Measurements from ENCODE around the gene NF1. TPM values are rescaled to one million over a fixed set of nuclear protein-coding genes. Genes with fewer than 3 reads are reported as not detected.
"Not testable (repeated sequence)": the region's sequence is repeated elsewhere in the genome, so short reads cannot be mapped to it uniquely, and the experiment has no call there.

NF1 gene
- total RNA-seq, 1 donor from 2014 or later: 36.8 TPM

GRCh38 chr17:31260151-31260550 lies 165.4 kb downstream of the NF1 start:
- peaks cover 2% of the 10 kb centered on the region for H3K4me1 Mint-ChIP-seq (ENCODE audit: low read depth)
- H3K9me3 Mint-ChIP-seq: no peaks in the 10 kb centered on the region
- H3K27me3 Mint-ChIP-seq (ENCODE audit: low read depth): no peaks in the 10 kb centered on the region
- H3K27ac Mint-ChIP-seq: no peak overlapping the region
- H3K4me3 Mint-ChIP-seq (ENCODE audit: low read depth): no peak overlapping the region
- peaks cover 6% of the 10 kb centered on the region for H3K36me3 Mint-ChIP-seq (ENCODE audit: low read depth)
- intact Hi-C loops (cut with micrococcal nuclease): no loop called here
- no peak for DNase-seq (ENCODE audit: low spot score)

GRCh38 chr17:31261601-31262000 lies 166.8 kb downstream of the NF1 start:
- H3K36me3 Mint-ChIP-seq (ENCODE audit: low read depth): peaks cover 10% of the 10 kb centered on the region
- intact Hi-C loops (cut with micrococcal nuclease): no loop called here
- no peak for DNase-seq (ENCODE audit: low spot score)
- peaks cover 2% of the 10 kb centered on the region for H3K4me1 Mint-ChIP-seq (ENCODE audit: low read depth)
- H3K9me3 Mint-ChIP-seq: no peaks in the 10 kb centered on the region
- no peak overlapping the region for H3K4me3 Mint-ChIP-seq (ENCODE audit: low read depth)
- no peak overlapping the region for H3K27ac Mint-ChIP-seq
- no peaks in the 10 kb centered on the region for H3K27me3 Mint-ChIP-seq (ENCODE audit: low read depth)

GRCh38 chr17:31262923-31263322 lies 168.1 kb downstream of the NF1 start:
- intact Hi-C loops (cut with micrococcal nuclease); H3K27ac Mint-ChIP-seq; H3K36me3 Mint-ChIP-seq (ENCODE audit: low read depth); H3K4me1 Mint-ChIP-seq (ENCODE audit: low read depth); H3K4me3 Mint-ChIP-seq (ENCODE audit: low read depth); H3K27me3 Mint-ChIP-seq (ENCODE audit: low read depth); H3K9me3 Mint-ChIP-seq; DNase-seq (ENCODE audit: low spot score): not testable (repeated sequence)

- Mint-ChIP-seq H3K27me3 (ENCODE audit: low read depth) (no peaks in the 10 kb centered on the region), H3K27ac (no peak overlapping the region), H3K36me3 (ENCODE audit: low read depth) (peaks cover 10% of the 10 kb centered on the region), H3K4me3 (ENCODE audit: low read depth) (no peak overlapping the region), H3K4me1 (ENCODE audit: low read depth) (no peaks in the 10 kb centered on the region), H3K9me3 (no peaks in the 10 kb centered on the region)
- intact Hi-C loops (cut with micrococcal nuclease): no loop called here
- DNase-seq (ENCODE audit: low spot score): no peak
These were observed 171.3 kb downstream of the NF1 start for GRCh38 chr17:31266042-31266441.

GRCh38 chr17:31269036-31269577 lies 174.3 kb downstream of the NF1 start:
- Mint-ChIP-seq H3K4me1 (ENCODE audit: low read depth) (no peaks in the 10 kb centered on the region), H3K9me3 (no peaks in the 10 kb centered on the region), H3K36me3 (ENCODE audit: low read depth) (peaks cover 7% of the 10 kb centered on the region), H3K27me3 (ENCODE audit: low read depth) (no peaks in the 10 kb centered on the region), H3K27ac (no peak overlapping the region), H3K4me3 (ENCODE audit: low read depth) (no peak overlapping the region)
- intact Hi-C loops (cut with micrococcal nuclease): no loop called here
- no peak for DNase-seq (ENCODE audit: low spot score)

GRCh38 chr17:31269578-31269983 lies 174.8 kb downstream of the NF1 start:
- no peaks in the 10 kb centered on the region for H3K9me3 Mint-ChIP-seq
- intact Hi-C loops (cut with micrococcal nuclease): no loop called here

GRCh38 chr17:31272236-31272635 lies 177.5 kb downstream of the NF1 start:
- H3K27ac Mint-ChIP-seq: no peak overlapping the region
- no peaks in the 10 kb centered on the region for H3K9me3 Mint-ChIP-seq
- no peak overlapping the region for H3K4me3 Mint-ChIP-seq (ENCODE audit: low read depth)
- H3K36me3 Mint-ChIP-seq (ENCODE audit: low read depth): peaks cover 13% of the 10 kb centered on the region
- H3K4me1 Mint-ChIP-seq (ENCODE audit: low read depth): peaks cover 4% of the 10 kb centered on the region
- DNase-seq (ENCODE audit: low spot score): no peak
- H3K27me3 Mint-ChIP-seq (ENCODE audit: low read depth): no peaks in the 10 kb centered on the region
- intact Hi-C loops (cut with micrococcal nuclease): no loop called here

More at GRCh38 chr17:31269578-31269983, 174.8 kb downstream of the NF1 start:
- Mint-ChIP-seq H3K27me3 (ENCODE audit: low read depth) (no peaks in the 10 kb centered on the region), H3K36me3 (ENCODE audit: low read depth) (peaks cover 11% of the 10 kb centered on the region), H3K27ac (no peak overlapping the region), H3K4me1 (ENCODE audit: low read depth) (peaks cover 2% of the 10 kb centered on the region), H3K4me3 (ENCODE audit: low read depth) (no peak overlapping the region)
- no peak for DNase-seq (ENCODE audit: low spot score)

- Mint-ChIP-seq H3K27ac (no peak overlapping the region), H3K4me1 (ENCODE audit: low read depth) (peaks cover 4% of the 10 kb centered on the region), H3K27me3 (ENCODE audit: low read depth) (no peaks in the 10 kb centered on the region), H3K36me3 (ENCODE audit: low read depth) (peaks cover 13% of the 10 kb centered on the region), H3K4me3 (ENCODE audit: low read depth) (no peak overlapping the region), H3K9me3 (no peaks in the 10 kb centered on the region)
- intact Hi-C loops (cut with micrococcal nuclease): no loop called here
- no peak for DNase-seq (ENCODE audit: low spot score)
These were observed 178.0 kb downstream of the NF1 start for GRCh38 chr17:31272803-31273202.

GRCh38 chr17:31273516-31273915 lies 178.7 kb downstream of the NF1 start:
- H3K36me3 Mint-ChIP-seq (ENCODE audit: low read depth): peaks cover 13% of the 10 kb centered on the region
- H3K4me1 Mint-ChIP-seq (ENCODE audit: low read depth): peaks cover 4% of the 10 kb centered on the region
- no peak for DNase-seq (ENCODE audit: low spot score)
- intact Hi-C loops (cut with micrococcal nuclease): no loop called here
- no peak overlapping the region for H3K27ac Mint-ChIP-seq
- H3K27me3 Mint-ChIP-seq (ENCODE audit: low read depth): no peaks in the 10 kb centered on the region
- no peaks in the 10 kb centered on the region for H3K9me3 Mint-ChIP-seq
- H3K4me3 Mint-ChIP-seq (ENCODE audit: low read depth): no peak overlapping the region

GRCh38 chr17:31274252-31274651 lies 179.5 kb downstream of the NF1 start:
- intact Hi-C loops (cut with micrococcal nuclease): no loop called here
- peaks cover 13% of the 10 kb centered on the region for H3K36me3 Mint-ChIP-seq (ENCODE audit: low read depth)
- H3K4me1 Mint-ChIP-seq (ENCODE audit: low read depth): peaks cover 4% of the 10 kb centered on the region
- H3K27ac Mint-ChIP-seq: no peak overlapping the region
- no peak for DNase-seq (ENCODE audit: low spot score)
- H3K27me3 Mint-ChIP-seq (ENCODE audit: low read depth): no peaks in the 10 kb centered on the region
- H3K9me3 Mint-ChIP-seq: no peaks in the 10 kb centered on the region
- no peak overlapping the region for H3K4me3 Mint-ChIP-seq (ENCODE audit: low read depth)

- H3K27me3 Mint-ChIP-seq (ENCODE audit: low read depth): no peaks in the 10 kb centered on the region
- no peak for DNase-seq (ENCODE audit: low spot score)
- no peak overlapping the region for H3K27ac Mint-ChIP-seq
- H3K4me3 Mint-ChIP-seq (ENCODE audit: low read depth): no peak overlapping the region
- no peaks in the 10 kb centered on the region for H3K9me3 Mint-ChIP-seq
- intact Hi-C loops (cut with micrococcal nuclease): no loop called here
- H3K36me3 Mint-ChIP-seq (ENCODE audit: low read depth): peaks cover 13% of the 10 kb centered on the region
- peaks cover 4% of the 10 kb centered on the region for H3K4me1 Mint-ChIP-seq (ENCODE audit: low read depth)
These were observed 180.3 kb downstream of the NF1 start for GRCh38 chr17:31275116-31275515.

- peaks cover 3% of the 10 kb centered on the region for H3K4me1 Mint-ChIP-seq (ENCODE audit: low read depth)
- no peak overlapping the region for H3K27ac Mint-ChIP-seq
- H3K36me3 Mint-ChIP-seq (ENCODE audit: low read depth): peaks cover 10% of the 10 kb centered on the region
- no peak for DNase-seq (ENCODE audit: low spot score)
- intact Hi-C loops (cut with micrococcal nuclease): no loop called here
- no peaks in the 10 kb centered on the region for H3K9me3 Mint-ChIP-seq
- H3K27me3 Mint-ChIP-seq (ENCODE audit: low read depth): no peaks in the 10 kb centered on the region
- H3K4me3 Mint-ChIP-seq (ENCODE audit: low read depth): no peak overlapping the region
These were observed 184.6 kb downstream of the NF1 start for GRCh38 chr17:31279401-31279800.

GRCh38 chr17:31281061-31281460 lies 186.3 kb downstream of the NF1 start:
- Mint-ChIP-seq H3K36me3 (ENCODE audit: low read depth) (peaks cover 3% of the 10 kb centered on the region), H3K27ac (no peak overlapping the region), H3K27me3 (ENCODE audit: low read depth) (no peaks in the 10 kb centered on the region), H3K4me1 (ENCODE audit: low read depth) (no peaks in the 10 kb centered on the region), H3K9me3 (no peaks in the 10 kb centered on the region), H3K4me3 (ENCODE audit: low read depth) (no peak overlapping the region)
- intact Hi-C loops (cut with micrococcal nuclease): no loop called here
- DNase-seq (ENCODE audit: low spot score): no peak

- peaks cover 2% of the 10 kb centered on the region for H3K4me1 Mint-ChIP-seq (ENCODE audit: low read depth)
- intact Hi-C loops (cut with micrococcal nuclease): no loop called here
- H3K4me3 Mint-ChIP-seq (ENCODE audit: low read depth): no peak overlapping the region
- DNase-seq (ENCODE audit: low spot score): no peak
- H3K27me3 Mint-ChIP-seq (ENCODE audit: low read depth): no peaks in the 10 kb centered on the region
- no peak overlapping the region for H3K27ac Mint-ChIP-seq
- no peaks in the 10 kb centered on the region for H3K9me3 Mint-ChIP-seq
- peaks cover 9% of the 10 kb centered on the region for H3K36me3 Mint-ChIP-seq (ENCODE audit: low read depth)
These were observed 189.1 kb downstream of the NF1 start for GRCh38 chr17:31283841-31284240.
